Pancreas (tissue), 10 donors: ENCODE data around the gene CCDC112. TPM values are rescaled to one million over a fixed set of nuclear protein-coding genes. Genes with fewer than 3 reads are reported as not detected.
"Not testable (repeated sequence)": the region's sequence is repeated elsewhere in the genome, so short reads cannot be mapped to it uniquely, and the experiment has no call there.

Experiments
- ATAC-seq, 4 donors: fragments of 200-7000 bp; cut with Tn5 transposase; one replicate each; pipeline versions ENCODE4 v1.8.0 to v1.9.1; 2020; ENCODE audit warnings: mild to moderate bottlenecking in 4 of 4, moderate library complexity in 4 of 4
- DNase-seq, 6 donors: peaks; one replicate each; pipeline ENCODE4 v3.0.0-alpha.2; 2020
- FAIRE-seq: peaks from 2 replicates; lab custom pipeline; 2012; peaks lifted over from hg19 to GRCh38; lab: Jason Lieb, UNC
- H3K27ac ChIP-seq, 4 donors: fragments of 200-600 bp; sonication (generic); 1 replicate in 3 of 4; 2 replicates in 1 of 4; pipeline versions ENCODE4 v1.5.0 to v1.8.0; 2020
- H3K27me3 ChIP-seq, 4 donors: fragments of 200-600 bp; one replicate each; pipeline ENCODE4 v1.8.0; 2021
- H3K36me3 ChIP-seq, 3 donors: fragments of 200-600 bp; sonication (generic) in 1 of 3; one replicate each; pipeline versions ENCODE4 v1.5.0 to v1.8.0; 2020 to 2021
- H3K4me1 ChIP-seq, 3 donors: fragments of 200-600 bp; one replicate each; pipeline ENCODE4 v1.8.0; 2021
- H3K4me3 ChIP-seq, 4 donors: fragments of 200-600 bp; sonication (generic) in 2 of 4; one replicate each; pipeline versions ENCODE4 v1.5.0 to v1.8.0; 2020 to 2021
- H3K9me3 ChIP-seq, 4 donors: fragments of 200-600 bp; one replicate each; pipeline ENCODE4 v1.8.0; 2021
- CTCF ChIP-seq, 4 donors: fragments of 200-600 bp; sonication (generic) in 3 of 4; IDR thresholded peaks; one replicate each; pipeline versions ENCODE4 v1.5.0 to v1.8.0; 2021; ENCODE audit warnings: antibody characterized with exemption in 4 of 4
- WGBS, 2 donors: extraction: QIAGEN DNeasy Blood & Tissue Kit; methylation state at CpG; one replicate each; pipeline ENCODE4 v1.1.7; 2013; 5-methylcytosine and 5-hydroxymethylcytosine counted together
- intact Hi-C, 3 donors: fragments of 100-400 bp; cut with DNase I; formaldehyde crosslinking; loops; one replicate each; pipeline versions ENCODE4 v1.11.1 to v1.14.2; 2022
- polyA plus RNA-seq, 2 donors: library from polyadenylated mRNA; stranded (reverse); fragments of 200-250 nt; gene quantifications; one replicate each; pipeline ENCODE4 v1.2.3, GENCODE V29; 2013
- total RNA-seq, 6 donors: library from RNA; stranded (reverse); fragmentation: NEBNext Ultra II Directional in 4 of 6; extraction: Animal tissue kit (Norgen Biotek cat#: 25700) in 4 of 6; gene quantifications; one replicate each; pipeline versions ENCODE4 v1.2.1 to v1.2.4, GENCODE V29; 2021 to 2023
- donor health status: healthy with polysubstance abuse.
- donor health status: DM: no; HTN: no; CAD: no; lungs with moderate emphysema.
- donor health status: DM: no; HTN: no; CAD: no.
- donor health status: control.
- donor health status: control.
- donor health status: Bipolar disorder and iron deficiency.
- donor health status: DM: yes; HTN: yes; CAD: no.
- donor health status: DM: no; HTN: no; CAD: no.
- donor health status: DM: no; HTN: no; CAD: no.
- donor health status: DM: yes; HTN: yes; CAD: no.

CCDC112 gene
- total and polyA plus RNA-seq, 8 donors, result 3.3 to 7.9 (median 5.0) TPM

GRCh38 chr5:115262321-115263077, 34.0 kb downstream of the CCDC112 start, which contains the start of gene PGGT1B:
Gene PGGT1B (minus strand): TSS chr5:115262877. CDS start chr5:115262851, 26 bp downstream.
- 0 to 1% methylated on average over 40 to 50 of the region's 50 CpGs for WGBS, 2 donors
- Histone ChIP-seq H3K27me3 (no peaks in the 10 kb centered on the region), H3K36me3 (no peaks in the 10 kb centered on the region), H3K27ac (peak within 1 kb of the TSS; percentile 65 to 82 (median 72)), H3K9me3 (no peaks in the 10 kb centered on the region), H3K4me1 (peaks cover 5 to 16% (median 12%) of the 10 kb centered on the region in 3 donors), H3K4me3 (peak within 1 kb of the TSS; percentile 69 to 90 (median 83))
- intact Hi-C loops, result no loop called here
- DNase-seq (peak; percentile 58 to 89 (median 76)), FAIRE-seq (no peak), ATAC-seq (peak; percentile 96 to 99 (median 99))
- no peak for TF ChIP-seq CTCF (IDR thresholded peaks at IDR 0.05)

GRCh38 chr5:115262011-115262320, 34.5 kb downstream of the CCDC112 start:
- Histone ChIP-seq H3K27me3 (no peaks in the 10 kb centered on the region), H3K36me3 (no peaks in the 10 kb centered on the region), H3K9me3 (no peaks in the 10 kb centered on the region), H3K4me3 (peak overlapping the region; percentile 69 to 90 (median 83)), H3K4me1 (peaks cover 5 to 16% (median 12%) of the 10 kb centered on the region in 3 donors), H3K27ac (peak overlapping the region in 3 of 4 donors; percentile 65 to 82 (median 79))
- DNase-seq (no peak), FAIRE-seq (no peak), ATAC-seq (peak in 3 of 4 donors; percentile 33 to 42 (median 38))
- WGBS, 2 donors, result 2 to 3% methylated on average over 8 of the region's 8 CpGs
- intact Hi-C loops, result no loop called here
- TF ChIP-seq CTCF (IDR thresholded peaks at IDR 0.05), result no peak

GRCh38 chr5:115260248-115260647, 36.2 kb downstream of the CCDC112 start:
- WGBS, 2 donors, result 77 to 82% methylated on average over 2 of the region's 2 CpGs
- FAIRE-seq (no peak), DNase-seq (no peak), ATAC-seq (no peak)
- no peak overlapping the region for H3K27ac ChIP-seq
- TF ChIP-seq CTCF (IDR thresholded peaks at IDR 0.05), result no peak
- H3K9me3 ChIP-seq, result no peaks in the 10 kb centered on the region
- H3K36me3 ChIP-seq, result no peaks in the 10 kb centered on the region
- peaks cover 5 to 18% (median 17%) of the 10 kb centered on the region in 3 donors for H3K4me1 ChIP-seq
- H3K27me3 ChIP-seq, result no peaks in the 10 kb centered on the region
- H3K4me3 ChIP-seq, result no peak overlapping the region
- intact Hi-C loops, result no loop called here

GRCh38 chr5:115257981-115258380, 38.5 kb downstream of the CCDC112 start:
- Histone ChIP-seq H3K4me1 (peaks cover 5 to 25% (median 20%) of the 10 kb centered on the region in 3 donors), H3K36me3 (no peaks in the 10 kb centered on the region), H3K27me3 (no peaks in the 10 kb centered on the region), H3K9me3 (no peaks in the 10 kb centered on the region), H3K4me3 (no peak overlapping the region), H3K27ac (no peak overlapping the region)
- ATAC-seq (no peak), DNase-seq (no peak), FAIRE-seq (no peak)
- intact Hi-C loops, result no loop called here
- no peak for TF ChIP-seq CTCF (IDR thresholded peaks at IDR 0.05)

GRCh38 chr5:115249379-115249778, 47.1 kb downstream of the CCDC112 start:
- intact Hi-C loops, result loop anchor here in 2 of 3 donors (10.0 kb wide), 2 partner anchors 145 to 155 kb away; no protein-coding TSS in a partner anchor
- 74 to 84% methylated on average over 5 of the region's 5 CpGs for WGBS, 2 donors
- not testable (repeated sequence) for FAIRE-seq, H3K36me3 ChIP-seq, DNase-seq, H3K4me1 ChIP-seq, H3K9me3 ChIP-seq, H3K27me3 ChIP-seq, ATAC-seq, H3K27ac ChIP-seq, H3K4me3 ChIP-seq
